Stimulated activated memory B cell treated with anti-CD40 and anti-IgM and Interleukin-4, amounts not matched to agents 10 μg/mL and 1 μg/mL and 100 μg/mL, for 72 hours (primary cell): ENCODE measurements around the gene LGR4.
"Not testable (repeated sequence)": the region's sequence is repeated elsewhere in the genome, so short reads cannot be mapped to it uniquely, and the experiment has no call there.

Experiments used
- ATAC-seq: fragments of 150-1000 bp; cut with Tn5 transposase; 2 replicates; pipeline ENCODE4 v1.10.0; 2021
- H3K27ac Mint-ChIP-seq: one replicate; pipeline ENCODE4 v1.8.0; 2022; ENCODE audit warnings: mild to moderate bottlenecking, mixed read lengths
- H3K27me3 Mint-ChIP-seq: one replicate; pipeline ENCODE4 v1.8.0; 2022; ENCODE audit warnings: mixed read lengths
- H3K36me3 Mint-ChIP-seq: one replicate; pipeline ENCODE4 v1.8.0; 2022; ENCODE audit warnings: mixed read lengths
- H3K4me1 Mint-ChIP-seq: one replicate; pipeline ENCODE4 v1.8.0; 2022; ENCODE audit warnings: mixed read lengths
- H3K4me3 Mint-ChIP-seq: one replicate; pipeline ENCODE4 v1.8.0; 2022; ENCODE audit warnings: mild to moderate bottlenecking, moderate library complexity, mixed read lengths
- H3K9me3 Mint-ChIP-seq: one replicate; pipeline ENCODE4 v1.8.0; 2022; ENCODE audit warnings: mixed read lengths

LGR4 gene

GRCh38 chr11:27353593-27354358 is 118.8 kb downstream of the LGR4 start:
- no peaks in the 10 kb centered on the region for H3K4me1 Mint-ChIP-seq
- H3K27me3 Mint-ChIP-seq, result no peaks in the 10 kb centered on the region
- H3K9me3 Mint-ChIP-seq, result no peaks in the 10 kb centered on the region
- no peak overlapping the region for H3K4me3 Mint-ChIP-seq
- H3K36me3 Mint-ChIP-seq, result peaks cover 7% of the 10 kb centered on the region
- no peak for ATAC-seq
- H3K27ac Mint-ChIP-seq, result no peak overlapping the region

GRCh38 chr11:27352781-27353180 is 119.8 kb downstream of the LGR4 start:
- H3K4me1 Mint-ChIP-seq, result no peaks in the 10 kb centered on the region
- peaks cover 13% of the 10 kb centered on the region for H3K36me3 Mint-ChIP-seq
- H3K27ac Mint-ChIP-seq, result no peak overlapping the region
- H3K9me3 Mint-ChIP-seq, result no peaks in the 10 kb centered on the region
- no peaks in the 10 kb centered on the region for H3K27me3 Mint-ChIP-seq
- no peak overlapping the region for H3K4me3 Mint-ChIP-seq
- ATAC-seq, result no peak

DNA sequence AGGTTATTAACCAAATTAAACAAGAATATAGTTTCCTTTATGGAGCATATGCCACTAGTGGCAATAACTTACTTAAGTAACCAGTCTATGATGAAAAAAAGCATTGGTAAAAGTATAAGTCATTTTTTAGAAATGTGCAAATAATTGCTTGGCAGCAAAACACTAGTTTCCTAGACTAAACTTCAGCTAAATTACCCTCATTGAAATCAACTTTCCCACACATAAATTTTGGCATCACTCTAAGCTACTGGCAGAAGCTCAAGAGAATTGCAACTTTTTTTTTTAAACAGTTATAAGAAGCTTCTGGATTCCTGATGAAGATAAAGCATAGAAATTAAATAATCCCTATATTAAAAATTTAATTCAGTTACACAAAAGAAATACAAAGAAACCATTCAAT is 122.1 kb downstream of the LGR4 start:
- no peaks in the 10 kb centered on the region for H3K9me3 Mint-ChIP-seq
- H3K36me3 Mint-ChIP-seq, result peaks cover 31% of the 10 kb centered on the region
- H3K4me1 Mint-ChIP-seq, result no peaks in the 10 kb centered on the region
- no peaks in the 10 kb centered on the region for H3K27me3 Mint-ChIP-seq
- H3K27ac Mint-ChIP-seq, result no peak overlapping the region
- no peak for ATAC-seq
- no peak overlapping the region for H3K4me3 Mint-ChIP-seq

GRCh38 chr11:27349919-27350318 is 122.7 kb downstream of the LGR4 start:
- Mint-ChIP-seq H3K4me3 (no peak overlapping the region), H3K27me3 (no peaks in the 10 kb centered on the region), H3K36me3 (peaks cover 31% of the 10 kb centered on the region), H3K9me3 (no peaks in the 10 kb centered on the region), H3K27ac (no peak overlapping the region), H3K4me1 (no peaks in the 10 kb centered on the region)
- no peak for ATAC-seq

- H3K27me3 Mint-ChIP-seq, result no peaks in the 10 kb centered on the region
- H3K36me3 Mint-ChIP-seq, result peaks cover 31% of the 10 kb centered on the region
- ATAC-seq, result no peak
- H3K27ac Mint-ChIP-seq, result no peak overlapping the region
- H3K4me1 Mint-ChIP-seq, result no peaks in the 10 kb centered on the region
- H3K9me3 Mint-ChIP-seq, result no peaks in the 10 kb centered on the region
- no peak overlapping the region for H3K4me3 Mint-ChIP-seq
Observed at GRCh38 chr11:27348340-27348873, 124.2 kb downstream of the LGR4 start.

- no peak for ATAC-seq
- Mint-ChIP-seq H3K27ac (no peak overlapping the region), H3K4me3 (no peak overlapping the region), H3K36me3 (peaks cover 31% of the 10 kb centered on the region), H3K27me3 (no peaks in the 10 kb centered on the region), H3K9me3 (no peaks in the 10 kb centered on the region), H3K4me1 (no peaks in the 10 kb centered on the region)
Observed at GRCh38 chr11:27347359-27348339, 124.9 kb downstream of the LGR4 start.

DNA sequence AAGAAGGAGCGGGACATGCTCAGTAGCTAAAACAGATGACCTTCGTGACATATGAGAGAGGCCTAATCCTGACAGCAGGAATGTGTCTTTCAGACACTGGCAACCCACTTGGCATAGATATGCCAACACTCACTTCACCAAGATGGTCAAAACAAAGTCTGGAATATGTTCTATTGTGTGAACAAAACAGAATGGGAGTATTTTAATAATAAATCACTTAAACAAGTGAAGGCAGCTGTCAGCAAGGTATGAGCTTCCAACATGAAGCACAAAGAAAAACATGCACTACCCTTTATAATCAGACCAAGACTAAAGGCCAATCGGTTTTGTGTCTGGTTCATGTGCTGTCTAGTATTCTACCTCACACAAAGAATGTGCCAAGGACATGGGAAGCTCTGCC is 132.6 kb downstream of the LGR4 start:
- no peaks in the 10 kb centered on the region for H3K4me1 Mint-ChIP-seq

GRCh38 chr11:27334764-27335163 is 137.8 kb downstream of the LGR4 start:
- H3K27ac Mint-ChIP-seq, H3K4me3 Mint-ChIP-seq, H3K4me1 Mint-ChIP-seq, H3K27me3 Mint-ChIP-seq, ATAC-seq, H3K9me3 Mint-ChIP-seq: not testable (repeated sequence)
- H3K36me3 Mint-ChIP-seq, result peaks cover 17% of the 10 kb centered on the region

More for the DNA sequence above, 132.6 kb downstream of the LGR4 start:
- H3K27ac Mint-ChIP-seq, result no peak overlapping the region
- H3K4me3 Mint-ChIP-seq, result no peak overlapping the region
- H3K9me3 Mint-ChIP-seq, result no peaks in the 10 kb centered on the region
- no peaks in the 10 kb centered on the region for H3K27me3 Mint-ChIP-seq
- peaks cover 7% of the 10 kb centered on the region for H3K36me3 Mint-ChIP-seq
- no peak for ATAC-seq

DNA sequence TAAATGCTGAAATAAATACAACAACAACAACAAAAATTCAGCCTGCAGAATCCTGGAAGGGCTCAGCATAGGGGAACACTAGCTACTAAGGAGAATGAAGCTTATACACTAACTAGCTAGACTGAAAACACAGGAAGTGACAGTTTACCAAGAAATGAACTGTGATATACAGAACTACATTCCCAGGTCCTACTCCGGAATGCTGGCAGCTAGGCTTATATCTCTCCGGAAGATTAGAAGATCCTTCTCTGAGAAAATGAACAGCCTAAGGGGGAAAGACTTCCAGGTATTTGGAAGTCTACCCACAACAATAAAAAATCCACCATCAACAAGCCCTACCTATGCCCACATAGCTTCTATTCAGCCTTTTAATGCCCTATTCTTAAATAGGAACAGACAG is 140.6 kb downstream of the LGR4 start:
- H3K4me3 Mint-ChIP-seq, result no peak overlapping the region
- no peaks in the 10 kb centered on the region for H3K27me3 Mint-ChIP-seq
- no peak for ATAC-seq
- no peaks in the 10 kb centered on the region for H3K4me1 Mint-ChIP-seq
- H3K36me3 Mint-ChIP-seq, result peaks cover 19% of the 10 kb centered on the region
- H3K9me3 Mint-ChIP-seq, result no peaks in the 10 kb centered on the region
- H3K27ac Mint-ChIP-seq, result no peak overlapping the region

DNA sequence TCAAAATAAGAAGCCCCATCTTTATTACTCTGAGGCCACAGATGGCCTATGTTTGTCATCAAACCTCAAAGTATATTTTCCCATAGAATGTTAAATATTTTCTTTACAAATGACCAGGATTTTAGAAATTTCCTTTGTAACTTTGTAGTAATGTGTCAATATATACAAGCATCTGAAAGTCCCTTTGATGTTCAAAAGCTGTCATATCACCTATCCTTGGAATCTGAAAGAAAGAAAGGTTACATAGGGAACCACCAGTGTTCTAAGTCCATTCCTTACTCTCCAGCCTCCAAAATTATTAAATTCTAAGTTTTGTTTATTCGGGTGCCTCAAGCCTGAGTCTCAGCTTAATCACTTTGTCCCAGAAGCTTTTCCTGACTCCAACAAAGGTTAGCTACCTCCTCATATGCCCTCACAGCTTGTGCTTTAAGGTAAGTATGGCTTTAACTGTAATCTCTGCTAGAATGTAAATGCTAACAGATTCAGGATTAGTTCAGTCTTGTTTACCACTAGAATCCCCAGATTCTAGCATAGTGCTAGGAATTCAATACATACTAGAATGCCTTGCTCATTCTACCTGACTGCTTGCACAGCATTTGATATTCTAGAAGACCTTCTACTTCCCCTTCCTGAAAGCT is 141.8 kb downstream of the LGR4 start:
- ATAC-seq, result no peak
- H3K27ac Mint-ChIP-seq, result no peak overlapping the region
- no peaks in the 10 kb centered on the region for H3K27me3 Mint-ChIP-seq
- no peak overlapping the region for H3K4me3 Mint-ChIP-seq
- H3K4me1 Mint-ChIP-seq, result no peaks in the 10 kb centered on the region
- peaks cover 15% of the 10 kb centered on the region for H3K36me3 Mint-ChIP-seq
- peaks cover 3% of the 10 kb centered on the region for H3K9me3 Mint-ChIP-seq

DNA sequence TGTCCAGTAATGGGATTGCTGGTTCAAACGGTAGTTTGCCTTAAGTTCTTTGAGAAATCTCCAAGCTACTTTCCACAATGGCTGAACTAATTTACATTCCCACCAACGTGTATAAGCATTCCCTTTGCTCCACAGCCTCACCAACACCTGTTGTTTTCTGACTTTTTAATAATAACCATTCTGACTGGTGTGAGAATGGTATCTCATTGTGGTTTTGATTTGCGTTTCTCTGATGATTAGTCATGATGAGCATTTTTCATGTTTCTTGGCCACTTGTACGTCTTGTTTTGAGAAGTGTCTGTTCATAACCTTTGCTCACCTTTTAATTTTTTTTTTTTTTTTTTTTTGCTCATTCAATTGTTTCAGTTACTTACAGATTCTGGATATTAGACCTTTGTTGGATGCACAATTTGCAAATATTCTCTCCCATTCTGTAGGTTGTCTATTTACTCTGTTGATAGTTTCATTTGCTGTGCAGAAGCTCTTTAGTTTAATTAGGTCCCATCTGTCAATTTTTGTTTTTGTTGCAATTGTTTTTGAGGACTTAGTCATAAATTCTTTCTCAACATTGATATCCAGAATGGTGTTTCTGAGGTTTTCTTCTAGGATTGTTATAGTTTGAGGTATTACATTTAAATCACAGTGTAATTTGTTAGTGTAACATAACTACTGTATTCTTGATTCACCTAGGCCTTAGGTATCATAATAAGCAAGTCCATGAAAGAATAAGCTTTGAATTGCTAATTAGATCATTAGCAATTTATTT is 142.5 kb downstream of the LGR4 start:
- no peak overlapping the region for H3K27ac Mint-ChIP-seq
- no peak overlapping the region for H3K4me3 Mint-ChIP-seq
- H3K4me1 Mint-ChIP-seq, result no peaks in the 10 kb centered on the region
- H3K36me3 Mint-ChIP-seq, result peaks cover 17% of the 10 kb centered on the region
- no peaks in the 10 kb centered on the region for H3K27me3 Mint-ChIP-seq
- H3K9me3 Mint-ChIP-seq, result peaks cover 8% of the 10 kb centered on the region
- ATAC-seq, result no peak

DNA sequence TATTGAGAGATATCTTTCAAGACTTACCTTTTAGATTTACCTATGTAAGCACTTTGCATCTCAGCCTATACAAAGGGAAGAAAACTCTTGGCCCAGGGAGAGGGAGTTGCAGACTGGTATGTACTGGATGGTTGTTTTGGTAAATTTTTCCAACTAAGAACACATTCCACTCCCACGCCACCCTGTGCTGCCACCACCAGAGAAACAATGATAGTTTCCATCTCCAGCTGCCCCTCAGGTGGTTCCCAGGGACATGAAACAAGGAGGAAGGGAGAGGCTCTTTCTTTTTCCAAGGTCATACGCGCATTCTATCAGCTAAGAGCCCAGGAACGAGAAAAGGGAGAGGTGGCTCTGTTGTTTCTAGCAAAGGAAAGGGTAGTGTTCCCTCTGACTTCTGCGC is 144.0 kb downstream of the LGR4 start:
- H3K4me1 Mint-ChIP-seq, result no peaks in the 10 kb centered on the region
- no peak overlapping the region for H3K4me3 Mint-ChIP-seq
- no peak for ATAC-seq
- peaks cover 14% of the 10 kb centered on the region for H3K36me3 Mint-ChIP-seq
- H3K9me3 Mint-ChIP-seq, result peaks cover 8% of the 10 kb centered on the region
- H3K27me3 Mint-ChIP-seq, result no peaks in the 10 kb centered on the region
- H3K27ac Mint-ChIP-seq, result no peak overlapping the region

- H3K4me3 Mint-ChIP-seq, H3K27ac Mint-ChIP-seq, H3K9me3 Mint-ChIP-seq, H3K4me1 Mint-ChIP-seq, H3K27me3 Mint-ChIP-seq, ATAC-seq: not testable (repeated sequence)
- peaks cover 13% of the 10 kb centered on the region for H3K36me3 Mint-ChIP-seq
Observed at GRCh38 chr11:27327064-27327463, 145.5 kb downstream of the LGR4 start.

GRCh38 chr11:27322196-27322595 is 150.4 kb downstream of the LGR4 start:
- not testable (repeated sequence) for H3K4me3 Mint-ChIP-seq, ATAC-seq, H3K9me3 Mint-ChIP-seq, H3K4me1 Mint-ChIP-seq, H3K36me3 Mint-ChIP-seq, H3K27ac Mint-ChIP-seq, H3K27me3 Mint-ChIP-seq

GRCh38 chr11:27321340-27321739 is 151.2 kb downstream of the LGR4 start:
- not testable (repeated sequence) for H3K4me3 Mint-ChIP-seq, H3K4me1 Mint-ChIP-seq, H3K27me3 Mint-ChIP-seq, H3K9me3 Mint-ChIP-seq, H3K27ac Mint-ChIP-seq, H3K36me3 Mint-ChIP-seq, ATAC-seq
